Karpas-422 (cell line): ENCODE data around the gene EPOP. TPM values are rescaled to one million over a fixed set of nuclear protein-coding genes. Genes with fewer than 3 reads are reported as not detected.
"Not testable (repeated sequence)": the region's sequence is repeated elsewhere in the genome, so short reads cannot be mapped to it uniquely, and the experiment has no call there.

ENCODE experiments used
- DNase-seq: peaks from one replicate; pipeline ENCODE4 v3.0.0-alpha.2; 2015
- H2AFZ ChIP-seq: fragments of 200-600 bp; sonication (generic); 2 replicates; pipeline ENCODE4 v1.6.1; 2014; ENCODE audit warnings: antibody characterized with exemption, low read length, mixed read lengths
- H3K27ac ChIP-seq: fragments of 200-600 bp; sonication (generic); 2 replicates; pipeline ENCODE4 v1.5.1; 2014; ENCODE audit warnings: mild to moderate bottlenecking, low read length, moderate library complexity
- H3K27me3 ChIP-seq: fragments of 200-600 bp; sonication (generic); 2 replicates; pipeline ENCODE4 v1.6.1; 2014; ENCODE audit warnings: low read length, mixed read lengths
- H3K36me3 ChIP-seq: fragments of 200-600 bp; sonication (generic); 2 replicates; pipeline ENCODE4 v1.6.1; 2014; ENCODE audit warnings: low read length, mixed read lengths; ENCODE audit not compliant: insufficient read depth
- H3K4me1 ChIP-seq: fragments of 200-600 bp; sonication (generic); 2 replicates; pipeline ENCODE4 v1.6.1; 2014; ENCODE audit warnings: mild to moderate bottlenecking, low read length, mixed read lengths
- H3K4me2 ChIP-seq: fragments of 200-600 bp; sonication (generic); 2 replicates; pipeline ENCODE4 v1.6.1; 2014; ENCODE audit warnings: low read length, low read depth, mild to moderate bottlenecking; ENCODE audit not compliant: poor library complexity, severe bottlenecking
- H3K4me3 ChIP-seq: fragments of 200-600 bp; sonication (generic); 2 replicates; pipeline ENCODE4 v1.5.1; 2014; ENCODE audit warnings: mild to moderate bottlenecking, antibody characterized with exemption, low read length, mixed read lengths
- H3K79me2 ChIP-seq: fragments of 200-600 bp; sonication (generic); 2 replicates; pipeline ENCODE4 v1.6.1; 2014; ENCODE audit warnings: mild to moderate bottlenecking, low read length, mixed read lengths
- H3K9ac ChIP-seq: fragments of 200-600 bp; sonication (generic); 2 replicates; pipeline ENCODE4 v1.6.0; 2014; ENCODE audit warnings: low read length
- H3K9me2 ChIP-seq: fragments of 200-600 bp; sonication (generic), shearing (Covaris generic); replicated peaks from 2 replicates; pipeline ENCODE4 v1.6.0; 2014; ENCODE audit warnings: mild to moderate bottlenecking, low read length, moderate library complexity; ENCODE audit not compliant: insufficient read depth
- H3K9me3 ChIP-seq: fragments of 300-700, 200-600 bp; sonication (generic); 2 replicates; pipeline ENCODE4 v1.6.1; 2014; ENCODE audit warnings: low read length, mixed read lengths
- H4K20me1 ChIP-seq: fragments of 200-600 bp; sonication (generic); 2 replicates; pipeline ENCODE4 v1.6.1; 2014; ENCODE audit warnings: mild to moderate bottlenecking, antibody characterized with exemption, low read length, low read depth; ENCODE audit not compliant: insufficient read depth
- small RNA-seq: library from RNA; depleted of rRNA; stranded (forward); fragments of <200 nt; gene quantifications from one replicate; pipeline ENCODE3, GENCODE V24; 2014
- total RNA-seq: library from RNA; depleted of rRNA; stranded (reverse); fragments of >200 nt; shearing (Covaris generic); gene quantifications from 2 replicates; pipeline ENCODE4 v1.2.3, GENCODE V29; 2014; ENCODE audit warnings: low replicate concordance; rRNA removed

The EPOP gene
- total RNA-seq, 1 experiment from 2014 or later: 7.6 TPM

- H3K4me1 ChIP-seq: peaks cover 5% of the 10 kb centered on the region; the same call in 1 of the 2 replicates
- H4K20me1 ChIP-seq: no peaks in the 10 kb centered on the region
- no peak overlapping the region for H3K4me2 ChIP-seq
- no peak overlapping the region for H3K4me3 ChIP-seq
- no peak overlapping the region for H2AFZ ChIP-seq
- H3K9ac ChIP-seq: no peak overlapping the region
- no peaks in the 10 kb centered on the region for H3K9me2 ChIP-seq
- no peaks in the 10 kb centered on the region for H3K79me2 ChIP-seq
- H3K36me3 ChIP-seq: no peaks in the 10 kb centered on the region
- DNase-seq: no peak
- no peak overlapping the region for H3K27ac ChIP-seq
- H3K27me3 ChIP-seq: no peaks in the 10 kb centered on the region
- H3K9me3 ChIP-seq: no peaks in the 10 kb centered on the region
These were observed 46.8 kb downstream of the EPOP start for GRCh38 chr17:38627957-38628356.

DNA sequence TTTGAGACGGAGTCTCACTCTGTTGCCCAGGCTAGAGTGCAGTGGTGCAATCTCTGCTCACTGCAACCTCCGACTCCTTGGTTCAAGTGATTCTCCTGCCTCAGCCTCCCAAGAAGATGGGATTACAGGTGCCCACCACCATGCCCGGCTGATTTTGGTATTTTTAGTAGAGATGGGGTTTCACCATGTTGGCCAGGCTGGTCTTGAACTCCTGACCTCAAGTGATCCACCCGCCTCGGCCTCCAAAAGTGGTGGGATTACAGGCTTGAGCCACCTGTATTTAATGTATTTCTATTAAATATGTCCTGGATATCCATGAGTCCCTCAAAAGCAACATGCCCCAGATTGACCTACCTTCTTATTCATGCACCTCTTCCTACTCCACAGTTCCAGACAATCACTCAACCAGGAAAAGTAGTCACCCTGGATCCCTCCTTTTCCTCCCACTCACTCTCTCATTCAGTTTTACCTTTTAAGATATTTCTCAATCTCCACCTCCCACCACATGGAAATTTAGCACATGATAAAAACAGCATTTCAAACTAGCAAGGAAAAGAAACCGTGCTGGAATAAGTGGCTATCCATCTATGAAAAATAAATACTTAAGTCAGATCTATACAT, 48.0 kb downstream of the EPOP start:
- H3K4me1 ChIP-seq, H4K20me1 ChIP-seq, H3K27ac ChIP-seq, H3K4me2 ChIP-seq, H3K27me3 ChIP-seq, H3K79me2 ChIP-seq, H2AFZ ChIP-seq, H3K9me2 ChIP-seq, DNase-seq, H3K9me3 ChIP-seq, H3K9ac ChIP-seq, H3K4me3 ChIP-seq, H3K36me3 ChIP-seq: not testable (repeated sequence)

- H3K27ac ChIP-seq: no peak overlapping the region
- H3K79me2 ChIP-seq: no peaks in the 10 kb centered on the region
- no peak overlapping the region for H3K9ac ChIP-seq
- no peaks in the 10 kb centered on the region for H4K20me1 ChIP-seq
- H3K9me2 ChIP-seq: no peaks in the 10 kb centered on the region
- H3K9me3 ChIP-seq: no peaks in the 10 kb centered on the region
- H3K4me3 ChIP-seq: no peak overlapping the region
- no peaks in the 10 kb centered on the region for H3K36me3 ChIP-seq
- H3K4me1 ChIP-seq: peaks cover 5% of the 10 kb centered on the region; the same call in 1 of the 2 replicates
- no peak for DNase-seq
- no peaks in the 10 kb centered on the region for H3K27me3 ChIP-seq
- H2AFZ ChIP-seq: no peak overlapping the region
- H3K4me2 ChIP-seq: no peak overlapping the region
These were observed 49.3 kb downstream of the EPOP start for GRCh38 chr17:38625482-38625881.

GRCh38 chr17:38624782-38625355, 49.9 kb downstream of the EPOP start:
- H3K36me3 ChIP-seq, H3K27ac ChIP-seq, H3K9me2 ChIP-seq, H3K27me3 ChIP-seq, H3K79me2 ChIP-seq, H4K20me1 ChIP-seq, H2AFZ ChIP-seq, H3K4me1 ChIP-seq, H3K9me3 ChIP-seq, H3K9ac ChIP-seq, H3K4me3 ChIP-seq, DNase-seq, H3K4me2 ChIP-seq: not testable (repeated sequence)

Small RNAs within 50 kb of the gene (small RNA-seq; reads per million reads assigned to genes)
- gene MIR4726 (not detected), gene MIR4734 (not detected)

Other genes starting within 250 kb of the EPOP start
- 0.04 and 0.54 TPM in 2 replicates for gene ARHGAP23, start 246.5 kb downstream of the EPOP start, total RNA-seq
- gene SRCIN1, start 69.0 kb downstream of the EPOP start, total RNA-seq: 0.14 and 0.86 TPM in 2 replicates
- gene MLLT6, start 30.3 kb upstream of the EPOP start, total RNA-seq: 72.4 and 119 TPM in 2 replicates
- 6.8 and 15.2 TPM in 2 replicates for gene CISD3, start 55.4 kb upstream of the EPOP start, total RNA-seq
- gene PCGF2, start 73.4 kb upstream of the EPOP start, total RNA-seq: 0.15 and 0.58 TPM in 2 replicates
- gene PSMB3, start 77.8 kb upstream of the EPOP start, total RNA-seq: 243 and 277 TPM in 2 replicates
- gene PIP4K2B, start 124.6 kb upstream of the EPOP start, total RNA-seq: 32.0 and 42.7 TPM in 2 replicates
- gene CWC25, start 150.4 kb upstream of the EPOP start, total RNA-seq: 11.8 and 12.7 TPM in 2 replicates
- 2,394 and 2,712 TPM in 2 replicates for gene RPL23, start 178.8 kb upstream of the EPOP start, total RNA-seq
- 59.3 and 85.0 TPM in 2 replicates for gene LASP1, start 195.1 kb upstream of the EPOP start, total RNA-seq